HG03159 (cell line): ENCODE results near the gene DQX1.
A peak's percentile ranks its signal among the peaks of the same experiment; 100 is the strongest.

Experiments used
- ATAC-seq: cut with Tn5 transposase; IDR thresholded peaks from one replicate; pipeline ENCODE4 v1.9.1; 2021; ENCODE audit warnings: mild to moderate bottlenecking, moderate library complexity; ENCODE audit not compliant: unreplicated experiment

The DQX1 gene

DNA sequence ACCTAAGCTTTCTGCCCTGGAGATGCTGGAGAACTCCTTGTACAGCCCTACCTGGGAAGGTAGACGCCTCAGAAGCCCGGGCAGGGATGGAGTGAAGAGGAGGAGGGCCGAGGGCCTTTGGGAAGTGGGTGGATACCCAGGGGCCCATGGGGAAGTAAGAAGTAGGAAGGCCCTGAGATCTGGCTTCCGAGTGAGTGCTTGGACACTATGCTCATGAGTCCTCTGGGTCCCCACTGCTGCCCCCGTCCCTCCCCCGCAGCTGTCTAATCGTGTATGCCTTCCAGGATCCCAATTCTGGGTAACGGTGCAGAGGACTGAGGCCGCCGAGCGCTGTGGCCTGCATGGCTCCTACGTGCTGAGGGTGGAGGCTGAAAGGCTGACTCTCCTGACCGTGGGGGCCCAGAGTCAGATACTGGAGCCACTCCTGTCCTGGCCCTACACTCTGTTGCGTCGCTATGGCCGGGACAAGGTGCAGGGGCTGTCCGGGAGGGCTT is 29.6 kb upstream of the DQX1 start:
- ATAC-seq: no peak

DNA sequence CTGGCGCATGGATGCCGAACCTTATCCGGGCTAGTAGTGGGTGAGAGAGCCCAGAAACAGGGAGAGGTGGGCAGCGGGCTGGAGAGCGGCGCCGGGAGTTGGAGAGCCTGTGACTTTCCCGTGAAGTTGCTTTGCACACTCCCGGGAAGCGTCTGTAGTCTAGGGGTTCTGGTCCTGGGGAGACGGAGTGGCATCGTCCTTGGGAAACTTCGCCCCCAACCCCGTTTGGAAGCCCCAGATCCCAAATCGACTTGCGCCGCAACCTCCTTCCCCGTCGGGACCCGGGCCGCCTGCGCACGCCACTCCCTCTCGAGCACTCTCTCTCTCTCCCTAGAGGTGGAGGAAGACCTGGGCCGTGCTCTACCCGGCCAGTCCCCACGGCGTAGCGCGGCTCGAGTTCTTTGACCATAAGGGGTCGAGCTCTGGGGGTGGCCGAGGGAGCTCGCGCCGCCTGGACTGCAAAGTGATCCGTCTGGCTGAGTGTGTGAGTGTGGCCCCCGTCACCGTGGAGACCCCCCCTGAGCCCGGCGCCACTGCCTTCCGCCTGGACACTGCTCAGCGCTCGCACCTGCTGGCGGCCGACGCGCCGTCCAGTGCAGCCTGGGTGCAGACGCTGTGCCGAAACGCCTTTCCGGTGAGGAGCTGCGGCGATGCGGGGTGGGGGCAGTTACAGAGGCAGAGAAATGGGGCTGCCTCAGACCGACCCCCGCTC is 28.9 kb upstream of the DQX1 start:
- peak; percentile 62 for ATAC-seq

DNA sequence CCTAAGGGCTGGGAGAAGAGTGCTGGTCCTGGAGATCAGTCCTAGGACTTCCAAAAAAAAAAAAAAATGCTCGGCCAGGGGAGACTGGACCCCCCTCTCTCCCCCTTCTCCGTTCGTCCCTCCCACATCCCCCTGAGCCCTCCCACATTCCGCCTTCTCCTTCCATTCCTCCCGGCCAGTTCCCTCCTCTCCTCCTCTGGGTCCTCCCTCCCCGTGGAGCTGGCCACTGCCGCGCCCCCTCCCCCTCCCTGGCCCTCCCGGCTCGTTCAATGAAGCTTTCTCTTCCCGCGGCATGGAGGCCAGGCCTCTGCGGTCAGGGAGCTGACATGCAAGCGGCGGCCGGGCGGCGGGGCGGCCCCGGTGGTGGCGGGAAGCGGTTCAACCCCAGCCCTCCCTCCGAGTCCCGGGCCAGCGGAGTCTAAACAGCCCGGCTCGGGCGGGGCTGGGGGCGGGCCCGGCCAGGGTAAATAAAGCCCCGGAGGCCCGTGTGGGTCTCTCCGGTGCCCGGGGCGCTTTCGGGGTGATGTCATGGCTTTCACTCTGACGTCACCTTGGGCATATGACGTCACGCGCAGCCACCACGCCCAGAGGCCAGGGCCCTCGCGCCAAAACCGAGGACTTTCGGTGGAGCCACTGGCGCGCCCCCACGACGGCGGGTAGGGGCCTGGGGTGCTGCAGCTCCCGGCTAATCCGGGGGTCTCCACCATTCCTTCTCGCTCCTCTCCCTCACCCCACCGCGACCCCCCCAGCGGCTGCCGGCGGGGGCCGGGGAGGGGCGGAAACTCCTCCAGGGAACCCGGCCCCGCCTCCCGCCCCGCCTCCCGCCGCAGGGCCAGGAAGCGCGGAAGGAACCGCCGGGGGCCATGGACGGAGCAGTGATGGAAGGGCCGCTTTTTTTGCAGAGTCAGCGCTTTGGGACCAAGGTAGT is 28.1 kb upstream of the DQX1 start, which contains the start of the genes DOK1 and LOXL3:
DOK1 (plus strand) TSS at position 829 of the 928 bp plus-strand sequence; CDS start at position 864, 35 bp downstream.
LOXL3 (minus strand) TSS at position 51 of the 928 bp plus-strand sequence. CDS start 1,308 bp downstream, outside the sequence.
- peak; percentile 60 for ATAC-seq

DNA sequence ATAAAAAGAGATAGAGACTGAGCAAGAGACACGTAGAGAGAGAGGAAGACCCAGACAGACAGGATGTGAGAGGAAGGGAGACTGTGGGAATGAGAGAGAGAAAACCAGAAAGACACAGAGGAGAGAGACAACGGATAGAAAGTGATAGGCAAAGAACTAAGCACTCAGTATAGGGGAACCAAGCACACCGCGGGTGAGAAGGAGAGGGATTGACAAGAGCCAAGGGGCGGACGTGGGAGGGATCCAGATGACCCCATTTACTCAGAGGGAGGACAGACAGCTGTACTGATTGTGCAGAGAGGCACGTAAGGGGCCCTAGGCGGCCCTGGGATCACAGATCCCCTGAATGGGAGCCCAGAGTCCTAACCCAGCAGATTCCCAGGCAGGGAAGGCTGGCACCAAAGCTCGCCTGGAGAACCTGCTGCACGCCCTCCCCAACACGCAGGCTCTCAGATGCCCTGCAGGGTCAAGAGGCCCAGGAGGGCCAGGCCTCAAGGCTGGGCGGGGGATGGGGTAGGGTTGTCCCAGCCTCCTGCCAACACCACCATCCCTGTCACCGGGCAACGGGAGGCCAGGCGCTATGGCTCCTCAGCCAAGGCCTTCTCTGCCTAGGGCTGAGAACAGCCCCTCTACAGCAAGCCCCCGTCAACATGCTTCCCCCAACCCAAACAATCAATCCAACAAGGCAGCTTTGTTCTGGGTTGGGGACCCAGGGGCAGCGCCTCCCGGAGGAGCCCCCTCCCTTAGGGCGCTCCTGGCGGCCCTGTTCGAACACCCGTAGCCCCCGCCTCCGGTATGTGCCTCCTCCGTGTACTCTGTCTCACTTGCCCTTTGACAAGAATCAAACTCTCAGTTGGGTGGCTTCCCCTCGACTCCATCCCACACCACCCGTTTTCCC is 27.1 kb upstream of the DQX1 start:
- ATAC-seq: no peak

DNA sequence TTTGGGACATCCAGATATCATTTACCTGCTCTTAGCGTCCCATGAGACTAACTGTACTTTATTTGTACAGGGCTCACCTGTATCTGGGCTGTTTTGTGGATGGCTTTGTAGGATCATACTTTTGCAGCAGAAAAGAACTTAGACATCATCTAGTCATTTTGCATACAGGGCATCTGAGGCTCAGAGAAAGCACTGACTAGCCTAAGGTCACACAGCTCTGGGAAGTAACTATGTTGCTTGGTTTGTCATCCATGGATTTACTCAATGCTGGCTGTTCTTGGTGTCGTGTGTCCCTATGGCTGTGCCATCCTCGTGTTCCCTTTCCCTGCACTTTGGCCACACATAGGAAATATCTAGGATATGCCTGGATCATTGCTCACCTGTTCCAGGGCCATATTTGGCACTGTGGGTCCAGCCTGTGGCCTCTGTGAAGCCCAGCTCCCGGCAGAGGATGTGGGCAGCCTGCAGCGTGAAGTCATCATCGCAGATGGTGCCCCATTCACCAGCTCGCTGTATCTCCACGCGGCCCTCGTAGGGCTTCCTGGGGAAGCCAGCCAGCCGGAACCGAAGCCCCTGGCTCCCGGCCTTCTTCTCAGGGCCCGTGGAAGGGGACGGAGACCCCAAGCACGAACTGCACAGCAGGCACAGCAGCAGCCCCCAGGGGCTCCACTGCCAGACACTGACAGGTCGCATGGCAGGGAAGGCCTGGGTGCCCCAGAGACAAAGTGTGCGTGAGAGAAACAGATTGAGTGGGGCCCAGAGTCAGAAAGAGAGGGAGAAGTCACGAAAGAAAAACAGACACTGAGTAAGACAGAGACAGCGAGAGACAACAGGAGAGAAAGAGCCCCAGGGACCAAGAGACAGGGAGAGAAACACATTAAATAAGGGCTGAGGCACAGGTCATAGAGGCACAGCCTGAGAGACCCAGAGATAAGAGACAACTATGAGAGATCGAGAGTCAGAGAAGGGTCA is 26.2 kb upstream of the DQX1 start:
- ATAC-seq: no peak

DNA sequence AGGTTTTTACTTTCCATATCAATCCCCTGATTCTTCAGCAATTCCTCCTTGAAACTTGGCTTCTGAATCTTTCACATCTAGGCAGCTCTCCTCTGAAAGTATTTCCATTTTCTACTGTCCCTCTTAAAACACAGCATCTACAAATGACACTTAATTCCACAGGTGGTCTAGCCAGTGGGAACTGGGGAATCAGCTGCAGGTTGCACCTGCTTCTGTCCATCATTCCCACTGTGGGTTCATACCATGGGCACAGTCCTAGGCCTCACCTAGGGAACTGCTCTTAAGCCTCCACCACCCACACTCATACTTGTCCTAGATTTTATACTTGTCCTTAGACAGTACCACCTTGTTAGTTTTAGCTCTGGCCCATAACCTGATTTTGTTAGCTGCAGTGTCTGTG is 25.5 kb upstream of the DQX1 start:
- ATAC-seq: no peak

DNA sequence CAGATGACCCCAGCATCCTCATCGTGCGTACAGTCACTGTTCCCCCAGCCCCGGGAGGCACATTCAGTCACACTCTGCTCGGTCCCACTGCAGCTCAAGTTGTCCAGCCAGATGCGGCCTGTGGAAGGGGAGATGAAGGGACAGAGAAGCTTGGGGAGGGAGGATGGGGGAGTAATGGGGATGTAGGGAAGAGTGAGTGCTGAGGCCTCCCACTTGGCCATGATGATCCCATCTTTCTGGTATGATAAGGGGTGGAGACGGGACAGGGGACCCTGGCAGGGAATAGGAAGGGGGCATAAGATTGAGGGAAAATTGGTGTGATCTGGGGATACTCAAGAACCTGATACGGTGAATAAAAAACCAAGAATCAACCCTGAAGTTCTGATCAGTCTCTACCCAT is 24.2 kb upstream of the DQX1 start:
- ATAC-seq: no peak

DNA sequence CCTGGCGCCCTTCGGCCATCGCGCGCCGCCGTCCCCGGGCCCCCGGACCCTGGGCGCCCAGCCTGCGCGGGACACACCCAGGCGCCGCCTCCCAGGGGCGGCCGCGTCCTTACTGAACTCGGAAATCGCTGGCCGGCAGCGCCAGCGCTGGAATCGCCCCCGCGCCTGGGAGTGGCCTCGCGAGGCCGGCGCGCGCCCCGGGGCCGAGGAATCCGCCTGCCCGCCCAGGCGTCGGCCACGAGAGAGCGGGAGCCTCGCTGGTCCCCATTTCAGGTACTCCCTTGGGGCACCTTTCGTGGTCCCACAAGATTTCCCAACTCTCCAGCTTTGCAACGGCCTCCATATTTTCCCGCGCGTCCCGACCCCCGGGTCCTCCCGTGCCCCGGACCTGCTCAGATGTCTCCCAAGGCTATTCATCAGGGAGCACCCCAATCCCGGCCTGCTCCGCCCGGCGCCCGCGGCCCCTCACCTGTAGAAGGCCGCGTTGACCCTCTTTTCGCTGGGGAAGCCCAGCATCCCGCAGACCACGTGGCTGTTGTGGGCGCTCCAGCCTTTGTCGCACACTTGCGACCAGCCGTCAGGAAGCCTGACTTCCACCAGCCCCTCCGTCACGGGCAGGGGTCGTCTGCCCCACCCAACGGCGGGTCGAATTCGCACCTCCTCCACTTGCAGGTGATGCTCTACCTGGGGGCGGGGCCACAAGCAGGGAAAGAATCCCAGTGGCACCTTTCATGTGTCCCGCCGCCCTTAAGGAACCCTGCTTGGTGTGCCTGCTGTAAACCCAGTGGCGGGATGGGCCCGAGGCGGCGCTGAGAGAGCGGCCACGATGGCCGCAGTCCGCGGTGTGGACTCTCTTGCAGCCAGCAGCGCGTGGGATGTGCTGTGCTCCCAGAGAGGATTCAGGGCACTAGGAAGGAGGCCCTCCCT is 23.1 kb upstream of the DQX1 start:
- ATAC-seq: no peak

DNA sequence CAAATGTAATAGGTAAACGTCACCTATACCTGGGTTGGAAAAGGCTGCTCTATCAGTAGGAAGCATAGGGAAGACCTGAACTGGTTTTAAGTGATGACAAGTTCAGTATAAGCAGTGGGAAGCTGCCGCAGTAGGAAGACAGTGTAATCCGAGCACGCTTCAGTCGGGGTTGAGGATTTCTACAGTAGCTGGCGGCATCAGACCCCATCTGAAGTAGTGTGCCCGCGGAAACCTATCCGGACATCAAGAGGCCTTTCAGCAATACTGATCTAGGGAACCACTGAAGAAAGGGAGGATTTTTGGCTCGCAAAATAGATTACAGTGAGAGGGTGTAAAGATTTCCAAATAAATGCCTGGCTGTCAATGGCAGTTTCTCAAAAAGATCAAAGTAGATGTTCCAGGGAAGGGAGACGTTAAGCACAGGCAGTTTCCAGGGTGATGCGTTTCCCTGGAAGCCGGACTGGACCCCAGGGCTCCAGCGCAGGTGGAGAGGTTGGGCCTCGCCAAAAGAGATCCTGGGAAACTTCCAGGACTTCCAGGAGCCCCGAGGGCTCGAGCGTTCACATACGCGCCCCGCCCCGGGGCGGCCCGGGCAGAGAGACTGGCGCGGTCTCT is 22.4 kb upstream of the DQX1 start:
- ATAC-seq: no peak

DNA sequence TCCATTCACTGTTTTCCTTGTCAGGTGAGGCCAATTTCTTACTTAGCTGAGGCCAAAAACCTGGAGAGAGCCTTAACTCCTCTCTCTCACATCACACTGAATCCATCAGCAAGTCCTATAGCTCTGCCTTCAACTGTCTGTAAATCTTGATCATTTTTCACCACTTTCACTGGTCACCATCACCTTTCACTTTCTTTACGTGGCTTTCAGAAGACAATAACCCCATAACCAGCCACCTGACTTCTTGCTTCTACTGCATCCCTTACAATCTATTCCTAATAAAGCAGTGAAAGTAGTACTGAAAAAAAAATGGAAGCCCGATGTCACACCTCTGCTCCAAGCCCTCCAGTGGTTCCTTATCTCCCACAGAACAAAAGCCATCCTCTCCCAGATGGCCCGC is 20.0 kb upstream of the DQX1 start:
- no peak for ATAC-seq

DNA sequence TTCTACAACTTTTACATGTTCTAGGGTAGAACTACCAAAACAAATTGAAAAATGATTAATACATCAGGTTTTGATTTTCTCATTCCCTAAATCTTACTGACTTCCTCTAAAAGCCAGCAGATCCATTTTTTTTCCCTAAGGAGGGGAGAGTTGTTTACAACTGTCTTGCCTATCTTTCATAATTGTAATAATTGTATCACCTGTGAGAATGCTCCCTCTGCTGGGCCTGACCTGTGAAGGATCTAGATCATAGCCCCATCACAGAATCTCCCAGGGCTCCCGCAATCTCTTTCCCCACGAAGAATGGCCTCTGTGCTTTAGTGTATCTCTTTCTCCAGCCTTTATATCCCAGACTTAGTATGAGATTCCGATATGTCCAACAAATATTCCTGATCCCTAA is 18.6 kb upstream of the DQX1 start:
- no peak for ATAC-seq

DNA sequence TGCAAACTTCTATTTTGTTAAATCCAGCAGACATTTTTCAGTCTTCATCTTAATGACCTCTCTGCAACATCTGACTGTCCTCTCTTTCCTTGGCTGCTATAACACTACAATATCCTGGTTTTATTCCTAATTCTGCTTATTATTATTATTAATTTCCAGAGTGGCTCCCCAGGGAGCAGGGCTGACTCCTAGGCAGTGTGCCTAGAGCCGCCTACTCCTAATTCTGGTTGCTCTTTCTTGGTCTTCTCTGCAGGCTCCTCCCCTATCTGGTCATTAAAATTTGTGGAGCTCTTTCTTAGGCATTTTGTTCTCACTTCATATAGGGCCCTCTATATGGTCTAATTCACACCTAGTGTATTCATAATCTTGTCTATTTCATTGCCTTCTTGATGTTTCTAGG is 16.9 kb upstream of the DQX1 start:
- ATAC-seq: no peak

DNA sequence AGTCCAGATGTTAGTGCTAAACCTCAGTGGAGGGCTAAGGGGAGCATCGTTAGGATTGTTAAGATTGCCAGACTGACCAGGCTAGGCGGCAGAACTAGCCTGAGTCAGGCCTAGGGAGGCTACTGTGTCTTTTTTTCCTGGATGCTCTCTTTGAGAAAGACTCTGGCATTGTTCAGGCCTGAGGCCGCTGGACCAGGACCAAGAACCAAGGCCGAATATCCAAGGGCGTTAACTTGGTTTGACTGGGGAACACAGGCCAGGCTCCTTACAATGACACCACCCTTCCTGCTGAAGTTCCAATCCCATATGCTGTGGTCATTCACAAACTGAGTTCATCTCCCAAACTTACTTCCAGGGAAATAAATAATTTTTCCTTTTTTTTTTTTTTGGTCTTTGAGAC is 14.3 kb upstream of the DQX1 start:
- ATAC-seq: no peak

DNA sequence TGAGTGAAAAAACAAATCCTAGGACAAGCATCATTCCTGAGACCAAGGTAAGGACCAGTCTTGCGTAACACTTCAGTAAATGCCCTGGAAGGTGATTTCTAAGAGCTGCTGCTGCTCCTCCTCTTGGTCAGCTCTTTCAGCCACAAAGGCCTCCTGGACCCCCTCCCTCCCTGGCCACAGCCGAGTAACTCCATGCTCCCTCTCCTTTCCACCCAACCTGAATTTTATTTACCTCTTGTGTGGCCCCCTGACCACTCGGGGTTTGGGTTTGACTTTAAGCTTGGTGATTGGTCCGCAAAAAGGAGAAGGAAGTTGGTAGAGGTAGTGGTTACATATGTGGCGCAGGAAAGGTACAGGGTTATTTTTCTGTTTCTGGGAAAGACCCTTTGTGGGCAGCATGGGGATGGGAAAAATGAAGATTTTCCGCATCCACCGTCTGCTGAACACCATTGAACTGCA is 12.9 kb upstream of the DQX1 start:
- no peak for ATAC-seq

DNA sequence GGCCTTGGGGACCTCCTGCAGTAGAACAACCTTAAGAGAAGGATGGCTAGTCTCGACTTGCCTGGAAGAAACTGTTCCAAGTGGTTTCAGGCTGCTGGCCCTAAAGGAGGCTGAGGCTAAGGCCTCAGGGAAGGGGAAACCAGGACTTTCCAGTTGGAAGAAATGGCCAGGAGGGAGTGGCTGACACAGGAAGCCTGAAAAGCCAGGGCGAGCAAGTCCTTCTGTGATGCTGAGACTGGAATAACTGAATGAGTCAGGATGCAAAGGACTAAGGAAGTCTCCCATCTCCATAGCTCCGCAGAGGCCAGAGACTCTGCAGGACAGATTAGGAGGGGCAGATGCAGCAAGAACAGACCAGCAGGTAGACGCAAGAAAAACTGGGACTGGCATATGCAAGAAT is 11.1 kb upstream of the DQX1 start:
- no peak for ATAC-seq

DNA sequence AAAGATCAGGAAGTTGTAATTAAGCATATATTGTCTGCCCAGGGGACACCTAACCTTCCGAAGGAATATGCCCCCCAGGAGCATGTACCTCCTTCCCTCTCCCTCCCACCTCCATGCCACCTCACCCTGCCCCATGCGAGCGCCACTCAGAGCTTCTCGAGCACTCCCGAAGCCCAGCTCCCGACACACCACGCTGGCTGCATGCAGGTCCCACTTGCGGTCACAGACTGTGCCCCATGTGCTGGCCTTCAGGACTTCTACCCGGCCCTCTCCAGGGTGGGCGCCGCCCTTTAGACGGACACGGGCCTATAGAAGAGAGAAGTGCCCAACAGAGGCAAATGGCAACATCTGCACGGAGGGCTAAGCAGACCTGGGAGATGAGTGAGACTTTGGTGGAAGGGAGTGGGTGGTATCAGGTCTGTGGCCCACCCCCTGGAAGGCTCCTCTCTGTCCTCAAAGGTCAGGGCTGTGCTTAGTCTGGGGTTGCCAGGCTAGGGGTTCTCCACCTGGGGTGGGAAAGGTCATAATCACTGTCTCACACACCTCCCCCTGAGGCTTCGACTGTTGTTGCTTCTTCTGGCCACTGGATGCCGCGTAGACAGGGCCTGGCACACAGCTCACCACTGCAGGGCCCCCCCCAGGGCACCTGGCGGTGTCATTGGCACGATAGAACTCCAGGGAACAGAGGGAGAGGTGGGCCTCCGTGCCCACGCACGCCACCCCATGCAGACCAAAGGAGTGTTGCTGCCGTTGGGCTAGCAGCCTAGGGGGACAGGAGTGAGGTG is 10.3 kb upstream of the DQX1 start:
- ATAC-seq: no peak

DNA sequence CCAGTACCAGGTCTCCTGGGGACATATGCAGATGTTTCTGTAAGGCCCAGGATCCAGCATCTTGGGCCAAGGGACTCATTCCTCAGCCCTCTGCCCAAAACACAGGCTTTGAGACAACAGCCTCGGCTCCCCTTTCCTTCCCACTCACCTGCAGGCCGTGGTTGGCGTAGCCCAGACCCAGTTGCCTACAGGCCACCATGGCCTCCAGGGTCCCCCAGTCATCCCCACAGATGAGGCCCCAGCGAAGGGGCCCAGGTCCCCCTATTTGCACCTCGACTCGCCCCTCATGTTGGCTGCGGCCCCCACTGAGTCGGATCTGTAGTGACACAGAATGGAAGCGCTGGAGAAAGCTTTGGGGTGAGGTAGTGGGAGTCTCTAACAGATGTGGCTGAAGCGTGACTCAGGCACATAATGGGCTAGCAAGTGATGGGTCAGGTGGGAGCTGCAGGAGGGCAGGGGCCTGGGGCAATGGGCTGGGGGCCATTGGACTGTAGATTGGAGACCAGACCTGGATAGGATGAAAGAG is 9.5 kb upstream of the DQX1 start:
- ATAC-seq: no peak
